H1 (cell line): ENCODE data around the gene EPM2A. TPM values are rescaled to one million over a fixed set of nuclear protein-coding genes. Genes with fewer than 3 reads are reported as not detected.

Experiments
- CTCF ChIA-PET: fragments of 300-600 bp; sonication (Branson Sonifier 250); formaldehyde crosslinking; loops from one replicate; lab custom pipeline; 2021; ENCODE audit not compliant: partially characterized antibody; lab: Charles Lee
- POLR2A ChIA-PET: fragments of 300-600 bp; sonication (Branson Sonifier 250); formaldehyde crosslinking; loops from one replicate; lab custom pipeline; 2021; ENCODE audit warnings: inconsistent platforms; ENCODE audit not compliant: partially characterized antibody; lab: Charles Lee
- DNase-seq, 2 experiments: peaks; one replicate each; pipeline versions ENCODE4 v3.0.0 to v3.0.0-alpha.2; 2010 to 2022; ENCODE audit warnings: low spot score in 2 of 2, low read depth in 1 of 2, mixed read lengths in 1 of 2
- FAIRE-seq: peaks from 2 replicates; lab custom pipeline; 2011; peaks lifted over from hg19 to GRCh38; lab: Jason Lieb, UNC
- H2AFZ ChIP-seq: 2 replicates; pipeline ENCODE4 v1.8.1; 2012; ENCODE audit warnings: low read length, inconsistent platforms
- H2AK5ac ChIP-seq: 2 replicates; pipeline ENCODE4 v1.6.1; 2013; ENCODE audit warnings: low read depth, low read length
- H2BK120ac ChIP-seq: replicated peaks from 2 replicates; pipeline ENCODE3; 2013; ENCODE audit warnings: low read depth, low read length, inconsistent platforms
- H2BK12ac ChIP-seq: 2 replicates; pipeline ENCODE4 v1.6.1; 2013; ENCODE audit warnings: low read depth, low read length
- H2BK15ac ChIP-seq: 2 replicates; pipeline ENCODE4 v1.6.1; 2013; ENCODE audit warnings: low read length
- H2BK20ac ChIP-seq: 2 replicates; pipeline ENCODE4 v1.6.1; 2013; ENCODE audit warnings: low read length
- H2BK5ac ChIP-seq: 2 replicates; pipeline ENCODE4 v1.6.1; 2013; ENCODE audit warnings: low read depth, low read length
- H3K14ac ChIP-seq: 2 replicates; pipeline ENCODE4 v1.6.1; 2013; ENCODE audit warnings: inconsistent platforms; ENCODE audit not compliant: insufficient read length
- H3K18ac ChIP-seq: 2 replicates; pipeline ENCODE4 v1.6.1; 2013; ENCODE audit warnings: low read length; ENCODE audit errors: extremely low read depth
- H3K23ac ChIP-seq: 2 replicates; pipeline ENCODE4 v1.6.1; 2013; ENCODE audit warnings: inconsistent platforms; ENCODE audit not compliant: insufficient read length
- H3K23me2 ChIP-seq: 2 replicates; pipeline ENCODE4 v1.6.1; 2013; ENCODE audit warnings: low read depth, low read length
- H3K27ac ChIP-seq: 2 replicates; pipeline ENCODE4 v1.6.1; 2011; ENCODE audit warnings: low read depth, low read length, inconsistent platforms
- H3K27me3 ChIP-seq, 4 experiments: replicated peaks in 1 of 4; 1 replicate in 1 of 4; 2 replicates in 3 of 4; pipeline versions ENCODE4 v1.6.1 to v1.8.1; 2011 to 2013; ENCODE audit warnings: low read length in 3 of 4, mild to moderate bottlenecking in 3 of 4, inconsistent platforms in 2 of 4, mixed read lengths in 2 of 4, moderate library complexity in 1 of 4; ENCODE audit not compliant: control insufficient read depth in 3 of 4, insufficient read depth in 3 of 4; ENCODE audit errors: extremely low read depth in 1 of 4
- H3K36me3 ChIP-seq, 4 experiments: 2 replicates each; pipeline versions ENCODE4 v1.6.1 to v1.8.1; 2011 to 2013; ENCODE audit warnings: mild to moderate bottlenecking in 4 of 4, low read length in 3 of 4, moderate library complexity in 2 of 4, control low read depth in 1 of 4, inconsistent platforms in 1 of 4; ENCODE audit not compliant: insufficient read depth in 4 of 4, control insufficient read depth in 2 of 4
- H3K4ac ChIP-seq: replicated peaks from 2 replicates; pipeline ENCODE3; 2013; ENCODE audit warnings: low read length, low read depth, mixed read lengths, inconsistent platforms; ENCODE audit not compliant: insufficient read length
- H3K4me1 ChIP-seq, 4 experiments: replicated peaks in 1 of 4; 1 replicate in 1 of 4; 2 replicates in 3 of 4; pipeline versions ENCODE4 v1.6.1 to v1.8.1; 2011 to 2013; ENCODE audit warnings: low read length in 3 of 4, inconsistent platforms in 2 of 4, mixed read lengths in 1 of 4; ENCODE audit not compliant: insufficient read depth in 4 of 4, control insufficient read depth in 3 of 4
- H3K4me2 ChIP-seq, 2 experiments: 2 replicates each; pipeline versions ENCODE4 v1.6.1 to v1.8.1; 2011 to 2013; ENCODE audit warnings: low read depth in 2 of 2, low read length in 2 of 2, control low read depth in 1 of 2, inconsistent platforms in 1 of 2, mild to moderate bottlenecking in 1 of 2; ENCODE audit not compliant: insufficient read depth in 1 of 2
- H3K4me3 ChIP-seq, 4 experiments: fragments of 200-600, 300-600 bp in 1 of 4; sonication (generic), shearing (Covaris generic), sonication (Bioruptor Twin) in 1 of 4; 2 replicates each; pipeline versions ENCODE4 v1.5.1 to v1.8.1; 2011 to 2016; ENCODE audit warnings: low read length in 4 of 4, low read depth in 3 of 4, control low read depth in 2 of 4, inconsistent platforms in 2 of 4, mild to moderate bottlenecking in 2 of 4, mixed read lengths in 1 of 4, moderate library complexity in 1 of 4; ENCODE audit not compliant: insufficient read depth in 2 of 4; ENCODE audit errors: extremely low read depth in 1 of 4
- H3K56ac ChIP-seq: replicated peaks from 2 replicates; pipeline ENCODE3; 2013; ENCODE audit warnings: low read depth, mild to moderate bottlenecking, mixed read lengths, low read length, inconsistent platforms; ENCODE audit not compliant: insufficient read length
- H3K79me1 ChIP-seq: 2 replicates; pipeline ENCODE4 v1.6.1; 2013; ENCODE audit warnings: low read depth, low read length, control low read depth
- H3K79me2 ChIP-seq, 2 experiments: 2 replicates each; pipeline versions ENCODE4 v1.6.1 to v1.8.1; 2012 to 2013; ENCODE audit warnings: low read length in 2 of 2, mild to moderate bottlenecking in 2 of 2, inconsistent platforms in 1 of 2; ENCODE audit not compliant: insufficient read depth in 2 of 2, control insufficient read depth in 1 of 2
- H3K9ac ChIP-seq, 4 experiments: replicated peaks in 1 of 4; 1 replicate in 1 of 4; 2 replicates in 3 of 4; pipeline versions ENCODE4 v1.6.1 to v1.8.1; 2011 to 2013; ENCODE audit warnings: low read depth in 3 of 4, low read length in 3 of 4, control low read depth in 2 of 4, mild to moderate bottlenecking in 2 of 4, moderate library complexity in 2 of 4, inconsistent platforms in 1 of 4; ENCODE audit errors: extremely low read depth in 1 of 4
- H3K9me3 ChIP-seq, 2 experiments: 2 replicates each; pipeline versions ENCODE4 v1.6.1 to v1.8.1; 2012 to 2013; ENCODE audit warnings: mild to moderate bottlenecking in 2 of 2, moderate library complexity in 2 of 2, control low read depth in 1 of 2, inconsistent platforms in 1 of 2, low read depth in 1 of 2, low read length in 1 of 2, mixed read lengths in 1 of 2; ENCODE audit not compliant: insufficient read depth in 2 of 2
- H4K20me1 ChIP-seq, 2 experiments: replicated peaks in 1 of 2; 2 replicates each; pipeline versions ENCODE3 to v1.8.1; 2011 to 2013; ENCODE audit warnings: inconsistent platforms in 2 of 2, low read length in 2 of 2, mild to moderate bottlenecking in 1 of 2; ENCODE audit not compliant: insufficient read depth in 2 of 2, control insufficient read depth in 1 of 2
- H4K5ac ChIP-seq: 2 replicates; pipeline ENCODE4 v1.6.1; 2013; ENCODE audit warnings: low read length, low read depth, mixed read lengths, inconsistent platforms; ENCODE audit not compliant: insufficient read length
- H4K8ac ChIP-seq: 2 replicates; pipeline ENCODE4 v1.8.0; 2013; ENCODE audit warnings: mild to moderate bottlenecking, moderate library complexity, low read length, inconsistent platforms; ENCODE audit not compliant: insufficient read depth; ENCODE audit errors: extremely low read depth
- H4K91ac ChIP-seq: replicated peaks from 2 replicates; pipeline ENCODE3; 2013; ENCODE audit warnings: low read length, mixed read lengths, inconsistent platforms; ENCODE audit not compliant: insufficient read length
- BRCA1 ChIP-seq: IDR thresholded peaks from 2 replicates; pipeline ENCODE4 v1.6.1; 2012; ENCODE audit warnings: low read depth, low read length, improper control_type of control experiment
- CBX5 ChIP-seq: fragments of 300-800, 300-1000 bp; sonication (generic); IDR thresholded peaks from 2 replicates; pipeline ENCODE4 v1.7.1; 2016; ENCODE audit warnings: antibody characterized with exemption, low read length, low read depth
- GABPA ChIP-seq: IDR thresholded peaks from 2 replicates; pipeline ENCODE4 v1.6.1; 2011; ENCODE audit warnings: mild to moderate bottlenecking, low read length, moderate library complexity, borderline replicate concordance; ENCODE audit not compliant: insufficient read depth
- HDAC6 ChIP-seq: IDR thresholded peaks from one replicate; pipeline ENCODE4 v1.7.1; 2012; ENCODE audit warnings: low read depth, mild to moderate bottlenecking, inconsistent platforms, low read length, moderate library complexity
- MAX ChIP-seq: IDR thresholded peaks from 2 replicates; pipeline ENCODE4 v1.6.1; 2012; ENCODE audit warnings: inconsistent platforms
- NANOG ChIP-seq: IDR thresholded peaks from 2 replicates; pipeline ENCODE4 v1.6.1; 2011; ENCODE audit warnings: low read length, low read depth, mild to moderate bottlenecking, inconsistent platforms; ENCODE audit not compliant: insufficient read depth, poor library complexity, severe bottlenecking
- PHF8 ChIP-seq: fragments of 200-600 bp; sonication (generic); conservative IDR thresholded peaks from 2 replicates; pipeline ENCODE4 v1.7.1; 2012; ENCODE audit warnings: low read depth, mild to moderate bottlenecking, inconsistent platforms, low read length, moderate library complexity
- POU5F1 ChIP-seq: IDR thresholded peaks from 2 replicates; pipeline ENCODE4 v1.6.1; 2011; ENCODE audit warnings: low read depth, mild to moderate bottlenecking, low read length, moderate library complexity
- RBBP5 ChIP-seq: IDR thresholded peaks from 2 replicates; pipeline ENCODE4 v1.7.1; 2012; ENCODE audit warnings: low read depth, mild to moderate bottlenecking, inconsistent platforms, low read length, moderate library complexity, borderline replicate concordance
- RNF2 ChIP-seq: fragments of 200-900, 300-1000 bp; sonication (generic); IDR thresholded peaks from 2 replicates; pipeline ENCODE4 v1.7.1; 2016; ENCODE audit warnings: borderline replicate concordance, low read depth, mild to moderate bottlenecking, antibody characterized with exemption, low read length; ENCODE audit not compliant: poor library complexity, severe bottlenecking; ENCODE audit errors: missing control alignments
- SAP30 ChIP-seq: fragments of 300-600 bp; sonication (generic); IDR thresholded peaks from 2 replicates; pipeline ENCODE4 v1.7.1; 2012; ENCODE audit warnings: low read length, moderate library complexity, mild to moderate bottlenecking, inconsistent platforms; ENCODE audit not compliant: insufficient read depth, insufficient replicate concordance
- SIN3A ChIP-seq, 2 experiments: IDR thresholded peaks in 1 of 2; conservative IDR thresholded peaks in 1 of 2; 2 replicates each; pipeline ENCODE4 v1.6.1; 2011 to 2012; ENCODE audit warnings: low read length in 2 of 2, improper control_type of control experiment in 1 of 2, low read depth in 1 of 2, mild to moderate bottlenecking in 1 of 2
- SIX5 ChIP-seq: IDR thresholded peaks from 2 replicates; pipeline ENCODE4 v1.6.1; 2011; ENCODE audit warnings: mild to moderate bottlenecking, low read depth, low read length
- TEAD4 ChIP-seq: IDR thresholded peaks from 2 replicates; pipeline ENCODE4 v1.6.1; 2012; ENCODE audit warnings: low read depth, low read length, inconsistent platforms, mixed read lengths
- WGBS, 2 experiments: shearing (Covaris generic) in 1 of 2; methylation state at CpG; one replicate each; pipeline versions ENCODE4 v1.1.6 to v1.1.7; 2013 to 2015; ENCODE audit warnings: low lambda C conversion rate in 2 of 2, mixed read lengths in 2 of 2, inconsistent platforms in 1 of 2, low coverage in 1 of 2, missing lambda C conversion rate in 1 of 2; ENCODE audit not compliant: insufficient replicate concordance in 2 of 2, insufficient coverage in 1 of 2, insufficient read length in 1 of 2; ENCODE audit errors: extremely low coverage in 1 of 2, missing lambda C conversion rate in 1 of 2; 5-methylcytosine and 5-hydroxymethylcytosine counted together
- polyA plus RNA-seq, 7 experiments: library from polyadenylated mRNA; depleted of rRNA in 3 of 7; stranded (reverse) in 5 of 7; unstranded in 2 of 7; fragments of >200 nt in 5 of 7; fragments of 200-250 nt in 2 of 7; gene quantifications; 1 replicate in 5 of 7; 2 replicates in 1 of 7; 4 replicates in 1 of 7; pipeline versions ENCODE4 v1.2.1 to v1.2.3, GENCODE V29; 2011 to 2013; ENCODE audit warnings: missing spikeins in 2 of 7, mixed read lengths in 2 of 7
- total RNA-seq: library from RNA; stranded (reverse); fragmentation: NEBNext Ultra II Directional; extraction: Animal tissue kit (Norgen Biotek cat#: 25700); gene quantifications from 2 replicates; pipeline ENCODE4 v1.2.1, GENCODE V29; 2021

Gene EPM2A
- total and polyA plus RNA-seq, 2 of the 8 experiments (the other 6 are each of a cell fraction or from before 2014, with no cell fraction given): 2.3 to 6.2 TPM

GRCh38 chr6:145714731-145715130 is 20.6 kb downstream of the EPM2A start:
- CTCF ChIA-PET: no interaction called here
- Histone ChIP-seq H3K4ac (no peak overlapping the region), H2AK5ac (no peak overlapping the region), H3K9ac (no peak overlapping the region), H3K4me3 (no peak overlapping the region), H3K4me2 (no peak overlapping the region), H4K91ac (no peak overlapping the region), H3K79me1 (no peaks in the 10 kb centered on the region), H3K23me2 (no peaks in the 10 kb centered on the region), H2BK120ac (no peak overlapping the region), H2BK5ac (no peak overlapping the region), H4K5ac (no peak overlapping the region), H3K14ac (no peak overlapping the region), H4K8ac (no peak overlapping the region), H3K36me3 (no peaks in the 10 kb centered on the region; a peak in 2 of 8 replicates), H3K4me1 (no peaks in the 10 kb centered on the region), H3K27me3 (no peaks in the 10 kb centered on the region), H3K18ac (no peak overlapping the region), H3K27ac (no peak overlapping the region), H3K56ac (no peak overlapping the region), H2AFZ (no peak overlapping the region), H4K20me1 (no peaks in the 10 kb centered on the region), H3K79me2 (no peaks in the 10 kb centered on the region), H2BK15ac (no peak overlapping the region), H2BK12ac (no peak overlapping the region), H3K23ac (no peak overlapping the region), H3K9me3 (peaks cover 15 to 17% of the 10 kb centered on the region in 2 experiments; a peak in 3 of 4 replicates), H2BK20ac (no peak overlapping the region)
- POLR2A ChIA-PET: no interaction called here
- WGBS, 2 experiments: 89% methylated on average over 2 of the region's 2 CpGs; no CpG with 5 or more reads in 1 of the 2 experiments
- FAIRE-seq (no peak), DNase-seq (no peak)
- no peak for TF ChIP-seq RNF2
- no peak for TF ChIP-seq MAX
- TF ChIP-seq SAP30: no peak
- TF ChIP-seq NANOG: no peak
- no peak for TF ChIP-seq CBX5
- no peak for TF ChIP-seq SIX5
- TF ChIP-seq PHF8: no peak
- TF ChIP-seq RBBP5: no peak
- no peak for TF ChIP-seq POU5F1
- no peak for TF ChIP-seq HDAC6
- no peak for TF ChIP-seq BRCA1
- TF ChIP-seq TEAD4: no peak
- TF ChIP-seq GABPA: no peak
- no peak for TF ChIP-seq SIN3A (conservative IDR thresholded peaks at IDR 0.05 in 1 of 2, IDR thresholded peaks at IDR 0.05 in 1 of 2; ENCODE audit: low read depth in 1 of 2, low read length in 2 of 2)
